ENCODE measurements around the gene IL36A. TPM values are rescaled to one million over a fixed set of nuclear protein-coding genes. Genes with fewer than 3 reads are reported as not detected.

Gene IL36A
- total RNA-seq, 1 donor from 2014 or later: not detected

- intact Hi-C loops (cut with DNase I): no loop called here
- no peak for DNase-seq (ENCODE audit: missing footprints)
- ATAC-seq: no peak
These were observed 33.0 kb downstream of the IL36A start for GRCh38 chr2:113038291-113038690.

- ATAC-seq (no peak), DNase-seq (ENCODE audit: missing footprints) (no peak)
- intact Hi-C loops (cut with DNase I): no loop called here
These were observed 33.9 kb downstream of the IL36A start for GRCh38 chr2:113039158-113039557.

DNA sequence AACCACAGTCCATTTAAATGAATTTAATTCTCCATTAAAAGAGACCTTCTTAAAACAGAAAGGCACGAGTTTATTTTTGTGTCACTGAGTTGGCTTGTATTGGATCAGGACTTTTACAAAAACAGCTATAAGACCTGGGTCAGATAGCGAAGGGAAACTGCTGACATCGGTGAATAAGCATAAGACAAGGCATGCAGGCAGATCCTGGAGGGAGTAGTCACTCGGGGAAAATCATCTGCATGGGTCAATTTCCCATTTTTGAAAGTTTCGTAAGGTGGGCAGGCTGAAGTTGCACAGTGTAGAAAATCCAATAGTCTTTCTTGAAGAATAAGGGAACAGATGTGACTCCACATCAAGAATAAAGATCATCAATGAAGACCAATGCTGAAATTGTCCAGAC, 34.5 kb downstream of the IL36A start:
- ATAC-seq (no peak), DNase-seq (ENCODE audit: missing footprints) (no peak)
- intact Hi-C loops (cut with DNase I): no loop called here

DNA sequence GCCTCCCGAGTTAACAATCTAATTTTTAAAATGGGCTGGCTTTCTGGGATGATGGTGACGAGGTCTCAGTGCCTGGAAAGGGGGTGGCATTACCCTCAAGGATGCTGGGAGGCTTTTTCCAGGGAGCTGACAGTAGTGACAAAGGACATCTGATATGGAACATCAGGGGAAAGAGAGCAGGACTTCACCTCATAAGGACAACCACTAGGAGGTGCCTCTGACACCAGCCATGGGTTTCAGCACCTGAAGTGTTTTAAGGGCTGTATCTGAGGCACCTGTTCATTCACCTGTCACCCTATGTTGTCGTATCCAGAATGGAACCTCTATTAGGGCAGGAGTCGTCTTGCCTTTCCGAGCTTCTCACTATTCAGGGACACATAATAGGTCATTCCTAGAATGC, 36.6 kb downstream of the IL36A start:
- no peak for ATAC-seq
- intact Hi-C loops (cut with DNase I): no loop called here
- no peak for DNase-seq (ENCODE audit: missing footprints)

DNA sequence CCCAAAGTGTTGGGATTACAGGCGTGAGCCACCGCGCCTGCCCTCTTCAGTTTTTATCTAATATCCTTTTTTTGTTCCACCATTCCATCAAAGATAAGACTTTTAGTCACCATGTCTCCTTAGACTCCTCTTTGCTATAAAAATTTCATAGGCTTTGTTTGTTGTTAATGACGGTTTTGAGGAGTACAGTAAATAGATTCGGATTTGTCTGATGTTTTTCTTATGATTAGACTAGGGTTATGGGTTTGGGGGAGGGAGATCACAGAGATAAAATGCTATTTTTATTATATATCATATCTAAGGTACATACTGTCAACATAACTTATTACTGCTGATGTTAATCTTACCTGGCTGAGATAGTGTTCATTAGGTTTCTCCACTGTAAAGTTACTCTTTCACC, 41.2 kb downstream of the IL36A start:
- ATAC-seq (no peak), DNase-seq (ENCODE audit: missing footprints) (no peak)
- intact Hi-C loops (cut with DNase I): no loop called here

- no peak for DNase-seq (ENCODE audit: missing footprints)
- ATAC-seq: no peak
- intact Hi-C loops (cut with DNase I): no loop called here
These were observed 45.9 kb downstream of the IL36A start for GRCh38 chr2:113050921-113051895.

DNA sequence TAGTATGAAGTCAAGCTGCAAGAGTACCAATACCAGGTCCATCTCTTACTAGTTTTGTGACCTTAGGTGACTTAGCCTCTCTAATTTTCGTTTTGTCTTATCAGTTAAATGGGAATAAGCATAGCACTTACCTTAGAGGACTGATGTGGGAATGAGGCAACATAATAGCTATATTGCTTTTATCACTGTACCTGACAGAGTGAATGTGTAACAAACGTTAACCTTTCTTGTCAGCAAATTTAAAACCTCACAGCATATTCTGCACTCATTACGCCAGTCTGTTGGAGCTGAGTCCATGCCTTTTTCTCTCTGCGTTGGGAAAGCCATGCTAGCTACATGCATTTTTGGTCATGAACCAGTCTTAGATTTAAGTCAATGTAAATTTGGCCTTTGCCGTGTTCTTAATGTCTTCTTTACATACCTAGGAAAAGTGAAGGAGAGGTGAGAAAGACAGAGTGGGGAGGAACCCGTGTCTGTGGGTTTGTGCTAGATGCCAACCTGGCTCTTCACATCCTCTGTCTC, 47.2 kb downstream of the IL36A start, which contains the start of gene IL36B:
TSS of gene IL36B (minus strand) at position 472 of the 522 bp plus-strand sequence.
- no peak for ATAC-seq

GRCh38 chr2:113053666-113054065, 48.4 kb downstream of the IL36A start:
- intact Hi-C loops (cut with DNase I): no loop called here
- DNase-seq (ENCODE audit: missing footprints) (no peak), ATAC-seq (no peak)

More for the DNA sequence above, 47.2 kb downstream of the IL36A start, which contains the start of gene IL36B:
- DNase-seq (ENCODE audit: missing footprints): no peak
- intact Hi-C loops (cut with DNase I): no loop called here

DNA sequence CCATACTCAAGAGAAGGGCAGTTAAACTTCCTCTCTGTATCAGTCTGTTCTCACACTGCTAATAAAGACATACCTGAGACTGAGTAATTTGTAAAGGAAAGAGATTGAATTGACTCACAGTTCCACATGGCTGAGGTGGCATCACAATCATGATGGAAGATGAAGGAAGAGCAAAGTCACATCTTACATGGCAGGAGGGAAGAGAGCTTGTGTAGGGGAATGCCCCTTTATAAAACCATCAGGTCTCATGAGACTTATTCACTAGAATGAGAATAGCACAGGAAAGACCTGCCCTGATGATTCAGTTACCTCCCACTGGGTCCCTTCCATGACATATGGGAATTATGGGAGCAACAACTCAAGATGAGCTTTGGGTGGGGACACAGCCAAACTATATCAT, 48.8 kb downstream of the IL36A start:
- intact Hi-C loops (cut with DNase I): no loop called here
- ATAC-seq (no peak), DNase-seq (ENCODE audit: missing footprints) (no peak)

DNA sequence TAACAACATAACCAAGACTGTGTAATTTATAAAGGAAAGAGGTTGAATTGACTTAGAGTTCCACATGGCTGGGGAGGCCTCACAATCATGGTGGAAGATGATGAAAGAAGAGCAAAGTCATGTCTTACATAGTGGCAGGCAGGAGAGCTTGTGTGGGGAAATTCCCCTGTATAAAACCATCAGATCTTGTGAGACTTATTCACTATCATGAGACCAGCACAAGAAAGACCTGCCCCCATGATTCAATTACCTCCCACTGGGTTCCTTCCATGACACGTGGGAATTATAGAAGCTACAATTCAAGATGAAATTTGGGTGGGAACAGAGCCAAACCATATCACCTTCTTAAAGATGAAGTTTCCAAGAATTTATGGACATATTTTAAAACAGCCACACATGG, 51.3 kb downstream of the IL36A start:
- ATAC-seq: no peak
- DNase-seq (ENCODE audit: missing footprints): no peak
- intact Hi-C loops (cut with DNase I): no loop called here

DNA sequence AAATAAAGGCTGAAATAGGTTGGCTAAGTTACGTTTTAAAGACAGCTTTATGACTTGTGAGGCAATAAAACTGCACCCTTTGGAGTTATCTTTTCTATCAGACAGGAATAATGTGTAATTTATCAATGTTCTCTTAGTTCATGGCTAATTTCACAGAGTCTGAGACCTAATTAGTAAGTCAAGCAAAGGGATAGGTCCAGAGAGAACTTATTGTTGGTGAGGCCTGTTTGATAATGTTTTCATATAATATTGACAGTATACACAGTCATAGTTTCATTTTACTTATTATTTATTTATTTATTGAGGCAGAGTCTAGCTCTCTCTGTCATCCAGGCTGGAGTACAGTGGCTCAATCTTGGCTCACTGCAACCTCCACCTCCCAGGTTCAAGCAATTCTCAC, 51.9 kb downstream of the IL36A start:
- ATAC-seq (no peak), DNase-seq (ENCODE audit: missing footprints) (no peak)
- intact Hi-C loops (cut with DNase I): no loop called here

Other genes with a start within 250 kb of the IL36A start
- 1.3 TPM for gene CKAP2L, start 240.8 kb upstream of the IL36A start, total RNA-seq
- gene IL1A, start 221.0 kb upstream of the IL36A start, total RNA-seq: not detected
- not detected for gene IL1B, start 168.7 kb upstream of the IL36A start, total RNA-seq
- not detected for gene IL37, start 94.3 kb upstream of the IL36A start, total RNA-seq
- not detected for gene IL36G, start 27.5 kb upstream of the IL36A start, total RNA-seq
- gene IL36B, start 47.4 kb downstream of the IL36A start, total RNA-seq: not detected
- gene IL36RN, start 53.7 kb downstream of the IL36A start, total RNA-seq: not detected
- not detected for gene IL1F10, start 62.5 kb downstream of the IL36A start, total RNA-seq
- gene IL1RN, start 122.1 kb downstream of the IL36A start, total RNA-seq: 0.89 TPM
- gene PSD4, start 168.5 kb downstream of the IL36A start, total RNA-seq: 3.4 TPM